Measurements from ENCODE around the gene NOP14. TPM values are rescaled to one million over a fixed set of nuclear protein-coding genes. Genes with fewer than 3 reads are reported as not detected.

The NOP14 gene
- total and polyA plus RNA-seq, 2 donors (not counting 3 experiments of a cell fraction or from before 2014, with no cell fraction given), result 9.5 to 45.2 TPM

- no peak overlapping the region for H3K4me3 ChIP-seq (replicated peaks in 1 of 3; ENCODE audit: insufficient read depth in 1 of 3, low read depth in 1 of 3, low read length in 3 of 3)
- BruUV-seq (replicated peaks), result no TSS peak
- no peak overlapping the region for H2AFZ ChIP-seq (ENCODE audit: low read depth, low read length)
- no peak for TF ChIP-seq CTCF (IDR thresholded peaks at IDR 0.05; ENCODE audit: extremely low read depth in 1 of 2, insufficient read depth in 1 of 2, low read depth in 1 of 2, low read length in 2 of 2)
- no peak for TF ChIP-seq JUN (IDR thresholded peaks at IDR 0.05; ENCODE audit: borderline replicate concordance, insufficient read depth, insufficient read length, low read depth)
- no peak for TF ChIP-seq GATA2 (IDR thresholded peaks at IDR 0.05; ENCODE audit: insufficient read depth, insufficient read length, low read depth, low read length)
- no peak for TF ChIP-seq POLR2A (IDR thresholded peaks at IDR 0.05; ENCODE audit: low read depth, low read length)
- TF ChIP-seq MAX (IDR thresholded peaks at IDR 0.05; ENCODE audit: insufficient read depth, insufficient read length), result no peak
- TF ChIP-seq MYC (IDR thresholded peaks at IDR 0.05; ENCODE audit: low read depth, low read length), result no peak
- TF ChIP-seq EZH2 (IDR thresholded peaks at IDR 0.05; ENCODE audit: borderline replicate concordance, low read depth, low read length, severe bottlenecking), result no peak
- no peak for TF ChIP-seq FOS (IDR thresholded peaks at IDR 0.05; ENCODE audit: borderline replicate concordance, insufficient read depth, low read length)
- TF ChIP-seq POLR2AphosphoS5 (IDR thresholded peaks at IDR 0.05; ENCODE audit: insufficient read depth, low read depth, low read length), result no peak
- FAIRE-seq, result no peak
- dilution Hi-C loops (cut with MboI; ENCODE audit: extremely low pct_ligation_motif_present, low sequenced_read_pairs) (no loop called here), intact Hi-C loops (cut with micrococcal nuclease) (no loop called here)
- H4K20me1 ChIP-seq (replicated peaks; ENCODE audit: control insufficient read depth, extremely low read depth, insufficient read depth, low read length), result no peaks in the 10 kb centered on the region
- no peaks in the 10 kb centered on the region for H3K36me3 ChIP-seq (ENCODE audit: control insufficient read depth in 2 of 2, extremely low read depth in 1 of 2, insufficient read depth in 2 of 2, low read length in 2 of 2)
- no peaks in the 10 kb centered on the region for H3K79me2 ChIP-seq (ENCODE audit: control insufficient read depth, insufficient read depth, low read length)
- H3K4me2 ChIP-seq (ENCODE audit: insufficient read depth, low read length), result no peak overlapping the region
- DNase-seq (ENCODE audit: low read depth, low spot score), result no peak
- H3K27me3 ChIP-seq (ENCODE audit: control insufficient read depth in 2 of 2, insufficient read depth in 2 of 2, low read length in 2 of 2), result no peaks in the 10 kb centered on the region
- H3K4me1 ChIP-seq (ENCODE audit: control insufficient read depth, extremely low read depth, insufficient read depth, low read length), result no peaks in the 10 kb centered on the region
- no peaks in the 10 kb centered on the region for H3K9me1 ChIP-seq (replicated peaks; ENCODE audit: control insufficient read depth, extremely low read depth, insufficient read depth, low read length)
- CTCF ChIA-PET, result no interaction called here
- H3K9me3 ChIP-seq (replicated peaks; ENCODE audit: control insufficient read depth, insufficient read depth, low read length), result no peaks in the 10 kb centered on the region
- no peak overlapping the region for H3K9ac ChIP-seq (replicated peaks; ENCODE audit: extremely low read depth, insufficient read depth, low read length)
- no peak overlapping the region for H3K27ac ChIP-seq (ENCODE audit: insufficient read depth, low read depth, low read length)
- POLR2A ChIA-PET, result no interaction called here
Measured at GRCh38 chr4:3010577-3010976, 47.4 kb upstream of the NOP14 start.

Measured in endothelial cell of umbilical vein (primary cell).